Measurements from ENCODE around the gene MEX3D. TPM values are rescaled to one million over a fixed set of nuclear protein-coding genes. Genes with fewer than 3 reads are reported as not detected.

The MEX3D gene
- total and polyA plus RNA-seq, 2 of the 4 experiments (the other 2 are of a cell fraction): 9.1 to 9.6 TPM

GRCh38 chr19:1615156-1615765, 47.1 kb upstream of the MEX3D start:
- Histone ChIP-seq H3K27ac (ENCODE audit: insufficient read depth, low read length) (no peak overlapping the region), H3K14ac (replicated peaks; ENCODE audit: low read depth, low read length) (no peak overlapping the region), H2BK5ac (ENCODE audit: low read depth, low read length, poor library complexity, severe bottlenecking) (no peak overlapping the region), H2AK9ac (replicated peaks; ENCODE audit: low read depth, low read length, poor library complexity) (no peak overlapping the region), H3K23ac (ENCODE audit: low read depth, low read length) (no peak overlapping the region), H4K20me1 (ENCODE audit: insufficient read depth, low read length) (peaks cover 12% of the 10 kb centered on the region), H3K18ac (ENCODE audit: low read depth, low read length) (no peak overlapping the region), H2BK20ac (ENCODE audit: low read depth, low read length) (no peak overlapping the region), H4K5ac (ENCODE audit: low read depth, low read length) (no peak overlapping the region), H4K91ac (ENCODE audit: insufficient read depth, low read depth, low read length) (no peak overlapping the region), H2BK15ac (ENCODE audit: low read depth, low read length) (no peak overlapping the region), H3K9me3 (ENCODE audit: control insufficient read depth, insufficient read depth, low read length) (no peaks in the 10 kb centered on the region), H2AK5ac (ENCODE audit: low read depth, low read length) (no peak overlapping the region), H3K4ac (ENCODE audit: low read depth, low read length) (no peak overlapping the region), H3K27me3 (ENCODE audit: control insufficient read depth, insufficient read depth, low read length) (no peaks in the 10 kb centered on the region), H2AFZ (replicated peaks; ENCODE audit: low read length, poor library complexity) (no peak overlapping the region), H2BK120ac (ENCODE audit: low read depth, low read length) (no peak overlapping the region), H3K56ac (ENCODE audit: extremely low read depth, insufficient read depth, low read length) (no peak overlapping the region), H3K4me1 (ENCODE audit: control insufficient read depth, insufficient read depth, low read length) (no peaks in the 10 kb centered on the region), H3K36me3 (ENCODE audit: control insufficient read depth, insufficient read depth, low read length) (peaks cover 73% of the 10 kb centered on the region), H3K9ac (ENCODE audit: low read depth, low read length) (no peak overlapping the region), H3K9me1 (ENCODE audit: insufficient read depth, low read length) (no peaks in the 10 kb centered on the region), H3K79me1 (ENCODE audit: low read depth in 1 of 2, low read length in 2 of 2) (peaks cover 5 to 16% of the 10 kb centered on the region in 2 experiments; a peak in 3 of 4 replicates), H3K4me2 (ENCODE audit: low read depth, low read length) (no peak overlapping the region), H3K4me3 (ENCODE audit: insufficient read depth, low read depth, low read length) (no peak overlapping the region), H4K8ac (ENCODE audit: low read depth in 2 of 2, low read length in 2 of 2) (no peak overlapping the region)
- no peak for DNase-seq
- in situ Hi-C loops (cut with MboI; ENCODE audit: low sequenced_read_pairs) (no loop called here), dilution Hi-C loops (cut with HindIII; ENCODE audit: low sequenced_read_pairs, unreplicated experiment) (no loop called here), intact Hi-C loops (cut with micrococcal nuclease) (no loop called here)
- 96% methylated on average over 17 of the region's 41 CpGs; no CpG with 5 or more reads in 1 of the 2 experiments for WGBS, 2 experiments (ENCODE audit: extremely low coverage in 2 of 2, insufficient read length in 1 of 2)
- BruUV-seq (replicated peaks): no TSS peak
- CTCF ChIA-PET: no interaction called here
- no peak for TF ChIP-seq BHLHE40 (IDR thresholded peaks at IDR 0.05; ENCODE audit: low read depth, low read length)
- no peak for TF ChIP-seq FOS (IDR thresholded peaks at IDR 0.05; ENCODE audit: low read depth, low read length)
- TF ChIP-seq MAZ (IDR thresholded peaks at IDR 0.05; ENCODE audit: borderline replicate concordance, low read depth, low read length): no peak
- TF ChIP-seq CHD1 (IDR thresholded peaks at IDR 0.05; ENCODE audit: low read depth, low read length): no peak
- no peak for TF ChIP-seq ELK1 (IDR thresholded peaks at IDR 0.05; ENCODE audit: borderline replicate concordance, low read depth, low read length)
- no peak for TF ChIP-seq RAD21 (IDR thresholded peaks at IDR 0.05; ENCODE audit: low read length)
- ATAC-seq (ENCODE audit: low read depth): no peak
- POLR2A ChIA-PET (ENCODE audit: unreplicated experiment): no interaction called here

All from IMR-90 (cell line).